Thyroid gland (tissue), 4 donors: ENCODE data around the gene HHAT.

Experiments
- POLR2A ChIP-seq, 2 donors: fragments of 450-650 bp; IDR thresholded peaks; one replicate each; pipeline ENCODE4 v1.6.1; 2017; ENCODE audit warnings: antibody characterized with exemption in 2 of 2, mild to moderate bottlenecking in 2 of 2, moderate library complexity in 1 of 2
- TF ChIP-seq, protein P1 (sequence below), 6 experiments: fragments of 200-600 bp in 3 of 6; fragments of 450-650 bp in 3 of 6; sonication (generic) in 3 of 6; IDR thresholded peaks; one replicate each; pipeline ENCODE4 v1.5.1; 2016 to 2019; ENCODE audit warnings: antibody characterized with exemption in 6 of 6, mild to moderate bottlenecking in 2 of 6, inconsistent platforms in 1 of 6, moderate library complexity in 1 of 6

- TF ChIP-seq, protein P1, sequence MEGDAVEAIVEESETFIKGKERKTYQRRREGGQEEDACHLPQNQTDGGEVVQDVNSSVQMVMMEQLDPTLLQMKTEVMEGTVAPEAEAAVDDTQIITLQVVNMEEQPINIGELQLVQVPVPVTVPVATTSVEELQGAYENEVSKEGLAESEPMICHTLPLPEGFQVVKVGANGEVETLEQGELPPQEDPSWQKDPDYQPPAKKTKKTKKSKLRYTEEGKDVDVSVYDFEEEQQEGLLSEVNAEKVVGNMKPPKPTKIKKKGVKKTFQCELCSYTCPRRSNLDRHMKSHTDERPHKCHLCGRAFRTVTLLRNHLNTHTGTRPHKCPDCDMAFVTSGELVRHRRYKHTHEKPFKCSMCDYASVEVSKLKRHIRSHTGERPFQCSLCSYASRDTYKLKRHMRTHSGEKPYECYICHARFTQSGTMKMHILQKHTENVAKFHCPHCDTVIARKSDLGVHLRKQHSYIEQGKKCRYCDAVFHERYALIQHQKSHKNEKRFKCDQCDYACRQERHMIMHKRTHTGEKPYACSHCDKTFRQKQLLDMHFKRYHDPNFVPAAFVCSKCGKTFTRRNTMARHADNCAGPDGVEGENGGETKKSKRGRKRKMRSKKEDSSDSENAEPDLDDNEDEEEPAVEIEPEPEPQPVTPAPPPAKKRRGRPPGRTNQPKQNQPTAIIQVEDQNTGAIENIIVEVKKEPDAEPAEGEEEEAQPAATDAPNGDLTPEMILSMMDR (IDR thresholded peaks at IDR 0.05): no peak
- no peak for TF ChIP-seq POLR2A (IDR thresholded peaks at IDR 0.05)
These were observed 289.7 kb downstream of the HHAT start for GRCh38 chr1:210618369-210618768.
